Liver (tissue), 9 donors: Measurements from ENCODE around the gene HSD17B3. TPM values are rescaled to one million over a fixed set of nuclear protein-coding genes. Genes with fewer than 3 reads are reported as not detected.
"Not testable (repeated sequence)": the region's sequence is repeated elsewhere in the genome, so short reads cannot be mapped to it uniquely, and the experiment has no call there.

ENCODE experiments used
- DNase-seq: peaks from one replicate; pipeline ENCODE4 v3.0.0-alpha.2; 2017; ENCODE audit warnings: low spot score
- H3K27ac ChIP-seq, 2 donors: one replicate each; pipeline ENCODE4 v1.7.0; 2013; ENCODE audit warnings: inconsistent platforms in 2 of 2, low read length in 2 of 2, control low read depth in 1 of 2, low read depth in 1 of 2, mild to moderate bottlenecking in 1 of 2
- H3K27me3 ChIP-seq, 4 donors: one replicate each; pipeline versions ENCODE4 v1.6.1 to v1.7.0; 2013; ENCODE audit warnings: low read length in 3 of 4, inconsistent platforms in 1 of 4, mild to moderate bottlenecking in 1 of 4, moderate library complexity in 1 of 4; ENCODE audit not compliant: control insufficient read depth in 4 of 4, insufficient read depth in 4 of 4
- H3K36me3 ChIP-seq, 4 donors: one replicate each; pipeline versions ENCODE4 v1.6.1 to v1.7.0; 2013; ENCODE audit warnings: low read length in 3 of 4, mild to moderate bottlenecking in 3 of 4, low read depth in 1 of 4, moderate library complexity in 1 of 4; ENCODE audit not compliant: control insufficient read depth in 4 of 4, insufficient read depth in 3 of 4
- H3K4me1 ChIP-seq, 4 donors: one replicate each; pipeline versions ENCODE4 v1.6.1 to v1.7.0; 2013; ENCODE audit warnings: low read length in 3 of 4, mild to moderate bottlenecking in 3 of 4, moderate library complexity in 1 of 4; ENCODE audit not compliant: control insufficient read depth in 4 of 4, insufficient read depth in 4 of 4
- H3K4me3 ChIP-seq, 3 donors: one replicate each; pipeline versions ENCODE4 v1.6.1 to v1.7.0; 2013; ENCODE audit warnings: low read length in 3 of 3, control low read depth in 1 of 3, low read depth in 1 of 3, mild to moderate bottlenecking in 1 of 3
- H3K9ac ChIP-seq, 2 donors: one replicate each; pipeline ENCODE4 v1.7.0; 2013; ENCODE audit warnings: low read length in 2 of 2, mild to moderate bottlenecking in 2 of 2, moderate library complexity in 2 of 2, control low read depth in 1 of 2, low read depth in 1 of 2
- H3K9me3 ChIP-seq, 4 donors: one replicate each; pipeline versions ENCODE4 v1.6.1 to v1.7.0; 2013; ENCODE audit warnings: low read length in 3 of 4; ENCODE audit not compliant: control insufficient read depth in 4 of 4
- EGR1 ChIP-seq, 2 donors: IDR thresholded peaks; 2 replicates each; pipeline ENCODE4 v1.6.1; 2016 to 2018; ENCODE audit warnings: antibody characterized with exemption in 2 of 2, low read depth in 2 of 2
- GABPA ChIP-seq, 2 donors: IDR thresholded peaks in 1 of 2; conservative IDR thresholded peaks in 1 of 2; 2 replicates each; pipeline ENCODE4 v1.6.1; 2016; ENCODE audit warnings: antibody characterized with exemption in 2 of 2, mild to moderate bottlenecking in 1 of 2, moderate library complexity in 1 of 2
- HNF4A ChIP-seq, 2 donors: conservative IDR thresholded peaks; 2 replicates each; pipeline ENCODE4 v1.6.1; 2016; ENCODE audit warnings: antibody characterized with exemption in 2 of 2, mild to moderate bottlenecking in 2 of 2
- HNF4G ChIP-seq: IDR thresholded peaks from 2 replicates; pipeline ENCODE4 v1.6.1; 2016; ENCODE audit warnings: antibody characterized with exemption
- JUND ChIP-seq, 2 donors: IDR thresholded peaks; 2 replicates each; pipeline ENCODE4 v1.6.1; 2016; ENCODE audit warnings: antibody characterized with exemption in 2 of 2
- MAX ChIP-seq: IDR thresholded peaks from 2 replicates; pipeline ENCODE4 v1.6.1; 2016; ENCODE audit warnings: antibody characterized with exemption
- NR2F2 ChIP-seq: IDR thresholded peaks from 2 replicates; pipeline ENCODE4 v1.6.1; 2016; ENCODE audit warnings: antibody characterized with exemption
- RAD21 ChIP-seq, 2 donors: IDR thresholded peaks; 2 replicates each; pipeline ENCODE4 v1.6.1; 2016; ENCODE audit warnings: antibody characterized with exemption in 2 of 2, mild to moderate bottlenecking in 2 of 2
- REST ChIP-seq: IDR thresholded peaks from 2 replicates; pipeline ENCODE4 v1.6.1; 2016; ENCODE audit warnings: antibody characterized with exemption, mild to moderate bottlenecking
- RXRA ChIP-seq, 2 donors: IDR thresholded peaks; 2 replicates each; pipeline ENCODE4 v1.6.1; 2017 to 2018; ENCODE audit warnings: antibody characterized with exemption in 2 of 2, mild to moderate bottlenecking in 1 of 2
- TAF1 ChIP-seq: conservative IDR thresholded peaks from 2 replicates; pipeline ENCODE4 v1.6.1; 2016; ENCODE audit warnings: antibody characterized with exemption, mild to moderate bottlenecking
- YY1 ChIP-seq: IDR thresholded peaks from 2 replicates; pipeline ENCODE4 v1.6.1; 2016; ENCODE audit warnings: antibody characterized with exemption, mild to moderate bottlenecking
- ZBTB33 ChIP-seq: IDR thresholded peaks from 2 replicates; pipeline ENCODE4 v1.6.1; 2016; ENCODE audit warnings: antibody characterized with exemption
- WGBS: extraction: QIAGEN DNeasy Blood & Tissue Kit; methylation state at CpG from one replicate; pipeline ENCODE4 v1.1.7; 2013; 5-methylcytosine and 5-hydroxymethylcytosine counted together
- polyA plus RNA-seq, 2 donors: library from polyadenylated mRNA; stranded (reverse) in 1 of 2; unstranded in 1 of 2; fragments of 200-250 nt in 1 of 2; fragments of >200 nt in 1 of 2; fragmentation: Nextera tagmentation in 1 of 2; extraction: Ambion mirVana in 1 of 2; gene quantifications; one replicate each; pipeline versions ENCODE4 v1.2.1 to v1.2.3, GENCODE V29; 2013 to 2015
- total RNA-seq, 2 donors: library from RNA; depleted of rRNA; stranded (reverse); fragments of >200 nt; gene quantifications; one replicate each; pipeline ENCODE4 v1.2.3, GENCODE V29; 2014
- donor health status: healthy.
- donor health status: healthy.
- donor health status: healthy.
- donor health status: healthy.
- donor health status: healthy.

Gene HSD17B3
- total and polyA plus RNA-seq, 4 donors, result 0.75 to 1.6 (median 0.96) TPM

- Histone ChIP-seq H3K4me3 (no peak overlapping the region), H3K9ac (no peak overlapping the region), H3K36me3 (no peaks in the 10 kb centered on the region), H3K4me1 (no peaks in the 10 kb centered on the region), H3K9me3 (peaks cover 0 to 8% (median under 1%) of the 10 kb centered on the region in 4 donors), H3K27ac (no peak overlapping the region), H3K27me3 (no peaks in the 10 kb centered on the region)
- 81% methylated on average over 5 of the region's 5 CpGs for WGBS
- TF ChIP-seq NR2F2 (no peak), JUND (IDR thresholded peaks at IDR 0.05) (no peak), REST (no peak), RXRA (IDR thresholded peaks at IDR 0.05) (no peak), GABPA (IDR thresholded peaks at IDR 0.05 in 1 of 2, conservative IDR thresholded peaks at IDR 0.05 in 1 of 2) (no peak), TAF1 (no peak), RAD21 (IDR thresholded peaks at IDR 0.05) (no peak)
- no peak for DNase-seq
These were observed 108.7 kb downstream of the HSD17B3 start for GRCh38 chr9:96193236-96193755.

GRCh38 chr9:96192710-96193109 is 109.3 kb downstream of the HSD17B3 start:
- no peak overlapping the region for H3K27ac ChIP-seq
- peaks cover 0 to 8% (median under 1%) of the 10 kb centered on the region in 4 donors for H3K9me3 ChIP-seq
- TF ChIP-seq HNF4G, result no peak
- no peak for TF ChIP-seq MAX
- DNase-seq, result no peak
- H3K36me3 ChIP-seq, result no peaks in the 10 kb centered on the region
- H3K9ac ChIP-seq, result no peak overlapping the region
- no peaks in the 10 kb centered on the region for H3K4me1 ChIP-seq
- H3K27me3 ChIP-seq, result no peaks in the 10 kb centered on the region
- H3K4me3 ChIP-seq, result no peak overlapping the region

- TF ChIP-seq EGR1 (IDR thresholded peaks at IDR 0.05; ENCODE audit: low read depth in 2 of 2) (no peak), ZBTB33 (no peak), YY1 (no peak), HNF4G (no peak), NR2F2 (no peak), MAX (no peak), HNF4A (conservative IDR thresholded peaks at IDR 0.05) (no peak)
- no peak overlapping the region for H3K9ac ChIP-seq
- H3K36me3 ChIP-seq, result no peaks in the 10 kb centered on the region
- 84% methylated on average over 2 of the region's 2 CpGs for WGBS
- peaks cover 2 to 11% (median 4%) of the 10 kb centered on the region in 4 donors for H3K9me3 ChIP-seq
- DNase-seq, result no peak
- no peaks in the 10 kb centered on the region for H3K27me3 ChIP-seq
- H3K4me1 ChIP-seq, result no peaks in the 10 kb centered on the region
- no peak overlapping the region for H3K4me3 ChIP-seq
- no peak overlapping the region for H3K27ac ChIP-seq
These were observed 112.0 kb downstream of the HSD17B3 start for GRCh38 chr9:96189995-96190394.

- not testable (repeated sequence) for DNase-seq, H3K4me1 ChIP-seq, H3K27me3 ChIP-seq, H3K9ac ChIP-seq, H3K36me3 ChIP-seq, H3K4me3 ChIP-seq, H3K27ac ChIP-seq
- 85% methylated on average over 2 of the region's 2 CpGs for WGBS
- H3K9me3 ChIP-seq, result peaks cover 2 to 12% (median 4%) of the 10 kb centered on the region in 4 donors
These were observed 112.4 kb downstream of the HSD17B3 start for GRCh38 chr9:96189581-96189980.
